H9 (cell line): Measurements from ENCODE around the gene RIPK4. TPM values are rescaled to one million over a fixed set of nuclear protein-coding genes. Genes with fewer than 3 reads are reported as not detected.

ENCODE experiments used
- DNase-seq: peaks from one replicate; pipeline ENCODE4 v3.0.0-alpha.2; 2017
- H2AFZ ChIP-seq: one replicate; pipeline ENCODE4 v1.6.1; 2013; ENCODE audit warnings: mild to moderate bottlenecking, low read length, control low read depth, moderate library complexity
- H2AK5ac ChIP-seq: 2 replicates; pipeline ENCODE4 v1.6.1; 2013; ENCODE audit warnings: low read length, control low read depth, mixed read lengths; ENCODE audit not compliant: insufficient read length
- H2BK120ac ChIP-seq: one replicate; pipeline ENCODE4 v1.6.1; 2013; ENCODE audit warnings: low read depth, mild to moderate bottlenecking, low read length, control low read depth, inconsistent platforms; ENCODE audit not compliant: poor library complexity, severe bottlenecking
- H2BK12ac ChIP-seq: 2 replicates; pipeline ENCODE4 v1.6.1; 2013; ENCODE audit warnings: low read length, control low read depth, mixed read lengths, low read depth; ENCODE audit not compliant: insufficient read length
- H2BK15ac ChIP-seq: 2 replicates; pipeline ENCODE4 v1.6.1; 2013; ENCODE audit warnings: low read depth, low read length, control low read depth
- H2BK20ac ChIP-seq: one replicate; pipeline ENCODE4 v1.6.1; 2013; ENCODE audit warnings: low read depth, mild to moderate bottlenecking, low read length, control low read depth, inconsistent platforms; ENCODE audit not compliant: poor library complexity, severe bottlenecking
- H2BK5ac ChIP-seq: 2 replicates; pipeline ENCODE4 v1.6.1; 2013; ENCODE audit warnings: low read length, control low read depth, mixed read lengths; ENCODE audit not compliant: insufficient read length
- H3K14ac ChIP-seq: 2 replicates; pipeline ENCODE4 v1.6.1; 2013; ENCODE audit warnings: low read length, control low read depth; ENCODE audit not compliant: insufficient read depth
- H3K18ac ChIP-seq: 2 replicates; pipeline ENCODE4 v1.6.1; 2013; ENCODE audit warnings: low read depth, mild to moderate bottlenecking, mixed read lengths, low read length, control low read depth; ENCODE audit not compliant: insufficient read length
- H3K23ac ChIP-seq: 2 replicates; pipeline ENCODE4 v1.6.1; 2013; ENCODE audit warnings: low read length, control low read depth, mixed read lengths, low read depth; ENCODE audit not compliant: insufficient read length
- H3K23me2 ChIP-seq: 2 replicates; pipeline ENCODE4 v1.6.1; 2013; ENCODE audit warnings: low read depth, mild to moderate bottlenecking, mixed read lengths, low read length, control low read depth; ENCODE audit not compliant: insufficient read length, poor library complexity, severe bottlenecking
- H3K27ac ChIP-seq: 2 replicates; pipeline ENCODE4 v1.5.1; 2013; ENCODE audit warnings: low read length, control low read depth, mixed read lengths, low read depth; ENCODE audit not compliant: insufficient read length
- H3K27me3 ChIP-seq: 2 replicates; pipeline ENCODE4 v1.6.1; 2013; ENCODE audit warnings: low read length, control low read depth, inconsistent platforms; ENCODE audit not compliant: insufficient read depth
- H3K4ac ChIP-seq: 2 replicates; pipeline ENCODE4 v1.6.1; 2013; ENCODE audit warnings: low read depth, mild to moderate bottlenecking, control low read depth, inconsistent platforms, low read length, moderate library complexity
- H3K4me1 ChIP-seq: 2 replicates; pipeline ENCODE4 v1.6.1; 2013; ENCODE audit warnings: low read length, control low read depth, inconsistent platforms; ENCODE audit not compliant: insufficient read depth
- H3K4me2 ChIP-seq: 2 replicates; pipeline ENCODE4 v1.6.1; 2013; ENCODE audit warnings: low read length, control low read depth, mixed read lengths; ENCODE audit not compliant: insufficient read length, insufficient read depth
- H3K56ac ChIP-seq: 2 replicates; pipeline ENCODE4 v1.6.1; 2013; ENCODE audit warnings: low read depth, mild to moderate bottlenecking, mixed read lengths, low read length, control low read depth; ENCODE audit not compliant: insufficient read length
- H3K79me1 ChIP-seq: 2 replicates; pipeline ENCODE4 v1.6.1; 2013; ENCODE audit warnings: low read depth, mild to moderate bottlenecking, moderate library complexity, low read length, control low read depth, inconsistent platforms; ENCODE audit not compliant: insufficient read depth, poor library complexity, severe bottlenecking
- H3K79me2 ChIP-seq: 2 replicates; pipeline ENCODE4 v1.6.1; 2013; ENCODE audit warnings: low read length, control low read depth, inconsistent platforms; ENCODE audit not compliant: insufficient read depth
- H3K9ac ChIP-seq: 2 replicates; pipeline ENCODE4 v1.6.1; 2013; ENCODE audit warnings: low read length, control low read depth, mixed read lengths; ENCODE audit not compliant: insufficient read length; ENCODE audit errors: extremely low read depth
- H3K9me3 ChIP-seq: one replicate; pipeline ENCODE4 v1.6.1; 2013; ENCODE audit warnings: low read depth, low read length, inconsistent platforms; ENCODE audit not compliant: control insufficient read depth
- H3T11ph ChIP-seq: one replicate; pipeline ENCODE4 v1.6.1; 2013; ENCODE audit warnings: mild to moderate bottlenecking, low read length, control low read depth, inconsistent platforms
- H4K20me1 ChIP-seq: one replicate; pipeline ENCODE4 v1.6.1; 2013; ENCODE audit not compliant: control insufficient read depth, insufficient read length, insufficient read depth
- H4K5ac ChIP-seq: 2 replicates; pipeline ENCODE4 v1.6.1; 2013; ENCODE audit warnings: low read depth, mild to moderate bottlenecking, mixed read lengths, low read length, control low read depth; ENCODE audit not compliant: insufficient read length
- H4K8ac ChIP-seq: replicated peaks from 2 replicates; pipeline ENCODE4 v1.6.1; 2013; ENCODE audit warnings: low read length, control low read depth, mixed read lengths, low read depth; ENCODE audit not compliant: insufficient read length
- H4K91ac ChIP-seq: 2 replicates; pipeline ENCODE4 v1.6.1; 2013; ENCODE audit warnings: low read depth, mild to moderate bottlenecking, moderate library complexity, mixed read lengths, low read length, control low read depth; ENCODE audit not compliant: insufficient read length
- H3K27ac Mint-ChIP-seq, 3 experiments: 2 replicates in 2 of 3; 3 replicates in 1 of 3; pipeline ENCODE4 v1.8.0; 2020 to 2021; ENCODE audit warnings: mixed read lengths in 3 of 3, mild to moderate bottlenecking in 1 of 3, moderate library complexity in 1 of 3
- H3K27me3 Mint-ChIP-seq: 2 replicates; pipeline ENCODE4 v1.8.0; 2021; ENCODE audit warnings: low read depth, mild to moderate bottlenecking, moderate library complexity, mixed read lengths
- H3K36me3 Mint-ChIP-seq, 3 experiments: 2 replicates in 2 of 3; 3 replicates in 1 of 3; pipeline ENCODE4 v1.8.0; 2020 to 2021; ENCODE audit warnings: low read depth in 3 of 3, mixed read lengths in 3 of 3; ENCODE audit not compliant: insufficient read depth in 1 of 3
- H3K4me1 Mint-ChIP-seq, 2 experiments: 2 replicates each; pipeline ENCODE4 v1.8.0; 2020; ENCODE audit warnings: mixed read lengths in 2 of 2
- H3K4me3 Mint-ChIP-seq, 2 experiments: 2 replicates in 1 of 2; 3 replicates in 1 of 2; pipeline ENCODE4 v1.8.0; 2020 to 2021; ENCODE audit warnings: mild to moderate bottlenecking in 2 of 2, mixed read lengths in 2 of 2, moderate library complexity in 1 of 2
- H3K9me3 Mint-ChIP-seq, 2 experiments: 2 replicates in 1 of 2; 3 replicates in 1 of 2; pipeline ENCODE4 v1.8.0; 2020; ENCODE audit warnings: mild to moderate bottlenecking in 2 of 2, mixed read lengths in 2 of 2, moderate library complexity in 1 of 2
- CTCF ChIP-seq: fragments of 200-600 bp; sonication (generic); conservative IDR thresholded peaks from 3 replicates; pipeline ENCODE4 v1.8.0; 2021; ENCODE audit warnings: antibody characterized with exemption, mild to moderate bottlenecking
- WGBS: extraction: QIAGEN DNeasy Blood & Tissue Kit; methylation state at CpG from one replicate; pipeline ENCODE4 v1.1.7; 2013; ENCODE audit warnings: missing lambda C conversion rate, low lambda C conversion rate, mixed read lengths; ENCODE audit not compliant: insufficient read length; ENCODE audit errors: extremely low coverage; 5-methylcytosine and 5-hydroxymethylcytosine counted together
- long read RNA-seq: library from polyadenylated mRNA; unstranded; transcript quantifications from one replicate; pipeline ENCODE4 v2.0.0, GENCODE V29; 2020
- total RNA-seq: library from RNA; stranded (reverse); gene quantifications from 2 replicates; pipeline ENCODE4 v1.2.1, GENCODE V29; 2021

Gene RIPK4
- 2.9 and 3.6 TPM in 2 replicates for total RNA-seq
- long read RNA-seq, transcript RIPK4-201 (8 exons, 3,889 nt), result major isoform, 16 of 17 reads
- long read RNA-seq, partial matches to known transcripts, result 1 of 17 reads
- long read RNA-seq, other reads (novel, unspliced or antisense), result 0 of 17 reads

GRCh38 chr21:41766883-41767605 is at the start of gene RIPK4:
TSS of gene RIPK4 (minus strand) at chr21:41767052. CDS start at chr21:41767041, 11 bp downstream.
- Histone ChIP-seq H2AFZ (no peak within 1 kb of the TSS), H3K23me2 (peaks cover 22% of the 10 kb centered on the region), H3K79me2 (no peaks in the 10 kb centered on the region), H3K4ac (no peak within 1 kb of the TSS), H3K27ac (no peak within 1 kb of the TSS), H3K23ac (no peak within 1 kb of the TSS), H2BK15ac (no peak within 1 kb of the TSS), H2BK5ac (no peak within 1 kb of the TSS), H3T11ph (no peak within 1 kb of the TSS), H3K4me2 (peak within 1 kb of the TSS; percentile 80), H3K27me3 (peaks cover 73% of the 10 kb centered on the region), H4K5ac (no peak within 1 kb of the TSS), H4K20me1 (no peaks in the 10 kb centered on the region), H2AK5ac (no peak within 1 kb of the TSS), H3K9ac (no peak within 1 kb of the TSS), H3K18ac (peak within 1 kb of the TSS; percentile 83), H4K91ac (no peak within 1 kb of the TSS), H2BK120ac (no peak within 1 kb of the TSS), H4K8ac (no peak within 1 kb of the TSS), H2BK20ac (no peak within 1 kb of the TSS), H2BK12ac (no peak within 1 kb of the TSS), H3K9me3 (no peaks in the 10 kb centered on the region), H3K56ac (no peak within 1 kb of the TSS), H3K4me1 (peaks cover 6% of the 10 kb centered on the region; the same call in 1 of the 2 replicates), H3K79me1 (no peaks in the 10 kb centered on the region), H3K14ac (peak within 1 kb of the TSS; percentile 62; the same call in 1 of the 2 replicates)
- H3K36me3 Mint-ChIP-seq, result no peaks in the 10 kb centered on the region
- DNase-seq, result peak; percentile 89
- H3K27me3 Mint-ChIP-seq, result peaks cover 92% of the 10 kb centered on the region
- H3K9me3 Mint-ChIP-seq, result peaks cover 0 to 2% of the 10 kb centered on the region in 2 experiments; a peak in 1 of 5 replicates
- H3K27ac Mint-ChIP-seq, result no peak within 1 kb of the TSS
- peak within 1 kb of the TSS; percentile 62 to 85 for H3K4me3 Mint-ChIP-seq
- no CpG with 5 or more reads among the region's 53 CpGs for WGBS
- TF ChIP-seq CTCF, result no peak
- H3K4me1 Mint-ChIP-seq, result peaks cover 62 to 77% of the 10 kb centered on the region in 2 experiments
